Astrocyte (in vitro differentiated cells and primary cell): ENCODE measurements around the gene DLL3.

Experiments used
- EZH2 ChIP-seq: IDR thresholded peaks from 2 replicates; pipeline ENCODE4 v1.6.1; 2012; ENCODE audit warnings: mild to moderate bottlenecking, low read length, inconsistent platforms; ENCODE audit not compliant: insufficient read depth
- TF ChIP-seq, protein P1 (sequence below): IDR thresholded peaks from 2 replicates; pipeline ENCODE4 v1.5.1; 2011; ENCODE audit warnings: low read depth, mild to moderate bottlenecking, inconsistent platforms, low read length, moderate library complexity; ENCODE audit not compliant: insufficient read depth

GRCh38 chr19:39483141-39483540, 15.6 kb upstream of the DLL3 start:
- TF ChIP-seq, protein P1, sequence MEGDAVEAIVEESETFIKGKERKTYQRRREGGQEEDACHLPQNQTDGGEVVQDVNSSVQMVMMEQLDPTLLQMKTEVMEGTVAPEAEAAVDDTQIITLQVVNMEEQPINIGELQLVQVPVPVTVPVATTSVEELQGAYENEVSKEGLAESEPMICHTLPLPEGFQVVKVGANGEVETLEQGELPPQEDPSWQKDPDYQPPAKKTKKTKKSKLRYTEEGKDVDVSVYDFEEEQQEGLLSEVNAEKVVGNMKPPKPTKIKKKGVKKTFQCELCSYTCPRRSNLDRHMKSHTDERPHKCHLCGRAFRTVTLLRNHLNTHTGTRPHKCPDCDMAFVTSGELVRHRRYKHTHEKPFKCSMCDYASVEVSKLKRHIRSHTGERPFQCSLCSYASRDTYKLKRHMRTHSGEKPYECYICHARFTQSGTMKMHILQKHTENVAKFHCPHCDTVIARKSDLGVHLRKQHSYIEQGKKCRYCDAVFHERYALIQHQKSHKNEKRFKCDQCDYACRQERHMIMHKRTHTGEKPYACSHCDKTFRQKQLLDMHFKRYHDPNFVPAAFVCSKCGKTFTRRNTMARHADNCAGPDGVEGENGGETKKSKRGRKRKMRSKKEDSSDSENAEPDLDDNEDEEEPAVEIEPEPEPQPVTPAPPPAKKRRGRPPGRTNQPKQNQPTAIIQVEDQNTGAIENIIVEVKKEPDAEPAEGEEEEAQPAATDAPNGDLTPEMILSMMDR: no peak
- no peak for TF ChIP-seq EZH2
